K562 (cell line): ENCODE data around the gene ELF3. TPM values are rescaled to one million over a fixed set of nuclear protein-coding genes. Genes with fewer than 3 reads are reported as not detected.
"Not testable (repeated sequence)": the region's sequence is repeated elsewhere in the genome, so short reads cannot be mapped to it uniquely, and the experiment has no call there.

ENCODE experiments used
- ATAC-seq: fragments of 200-7000 bp; cut with Tn5 transposase; 3 replicates; pipeline ENCODE4 v1.9.1; 2020; ENCODE audit warnings: moderate library complexity
- BruUV-seq: library from RNA; stranded (reverse); fragments of 400-500 nt; replicated peaks from 2 replicates; lab custom pipeline; 2021; lab: Mats Ljungman, UMichigan
- CTCF ChIA-PET: fragments of 300-600 bp; formaldehyde crosslinking; extraction: SDS; loops from one replicate; lab custom pipeline; 2021; ENCODE audit warnings: low intra/inter-chr PET ratio; lab: Yijun Ruan, JAX
- POLR2A ChIA-PET: fragments of 300-600, 350-650 bp; sonication (Branson Sonifier 250); formaldehyde crosslinking; extraction: SDS; loops from one replicate; lab custom pipeline; 2021; ENCODE audit warnings: antibody characterized with exemption, inconsistent platforms; lab: Yijun Ruan, JAX
- DNase-seq, 4 experiments: peaks; one replicate each; pipeline versions ENCODE4 v3.0.0 to v3.0.0-alpha.2; 2011 to 2018; ENCODE audit warnings: low spot score in 3 of 4, mixed read lengths in 3 of 4; ENCODE audit errors: extremely low read depth in 1 of 4
- FAIRE-seq: peaks from 2 replicates; lab custom pipeline; 2011; peaks lifted over from hg19 to GRCh38; lab: Jason Lieb, UNC
- H2AFZ ChIP-seq: 2 replicates; pipeline ENCODE4 v1.6.0; 2011; ENCODE audit warnings: low read depth, low read length, control low read depth, inconsistent platforms
- H3K27ac ChIP-seq: fragments of 200-600 bp; 3 replicates; pipeline ENCODE4 v1.8.0; 2011; ENCODE audit warnings: low read depth, mild to moderate bottlenecking, control low read depth, inconsistent platforms, low read length, moderate library complexity, mixed read lengths; ENCODE audit errors: extremely low read depth
- H3K27me3 ChIP-seq, 2 experiments: fragments of 300-600 bp in 1 of 2; 2 replicates in 1 of 2; 3 replicates in 1 of 2; pipeline versions ENCODE4 v1.6.0 to v1.8.0; 2011; ENCODE audit warnings: inconsistent platforms in 2 of 2, low read length in 2 of 2, mild to moderate bottlenecking in 1 of 2, mixed read lengths in 1 of 2, moderate library complexity in 1 of 2; ENCODE audit not compliant: control insufficient read depth in 2 of 2, insufficient read depth in 2 of 2
- H3K36me3 ChIP-seq: fragments of 300-600 bp; 3 replicates; pipeline ENCODE4 v1.8.0; 2011; ENCODE audit warnings: mild to moderate bottlenecking, low read length, inconsistent platforms; ENCODE audit not compliant: control insufficient read depth, insufficient read depth
- H3K4me1 ChIP-seq, 2 experiments: fragments of 200-600 bp in 1 of 2; replicated peaks in 1 of 2; 2 replicates in 1 of 2; 3 replicates in 1 of 2; pipeline versions ENCODE4 v1.5.1 to v1.8.0; 2011; ENCODE audit warnings: inconsistent platforms in 2 of 2, low read length in 2 of 2, mild to moderate bottlenecking in 1 of 2, mixed read lengths in 1 of 2, moderate library complexity in 1 of 2; ENCODE audit not compliant: control insufficient read depth in 2 of 2, insufficient read depth in 2 of 2
- H3K4me2 ChIP-seq: 2 replicates; pipeline ENCODE4 v1.6.1; 2011; ENCODE audit warnings: low read length, control low read depth, inconsistent platforms, mixed read lengths; ENCODE audit not compliant: insufficient read depth
- H3K4me3 ChIP-seq: fragments of 200-600 bp; sonication (generic), shearing (Covaris generic); 2 replicates; pipeline ENCODE4 v1.5.1; 2016; ENCODE audit warnings: control low read depth, inconsistent platforms
- H3K79me2 ChIP-seq: fragments of 200-600 bp; 3 replicates; pipeline ENCODE4 v1.8.0; 2011; ENCODE audit warnings: low read length, inconsistent platforms; ENCODE audit not compliant: control insufficient read depth, insufficient read depth
- H3K9ac ChIP-seq, 2 experiments: 2 replicates each; pipeline versions ENCODE4 v1.6.0 to v1.6.1; 2011; ENCODE audit warnings: low read depth in 2 of 2, low read length in 2 of 2, control low read depth in 1 of 2, inconsistent platforms in 1 of 2, mild to moderate bottlenecking in 1 of 2, mixed read lengths in 1 of 2; ENCODE audit not compliant: insufficient read depth in 1 of 2
- H3K9me1 ChIP-seq: one replicate; pipeline ENCODE4 v1.6.0; 2011; ENCODE audit warnings: inconsistent platforms, mild to moderate bottlenecking, low read length, moderate library complexity; ENCODE audit not compliant: control insufficient read depth, insufficient read depth
- H3K9me3 ChIP-seq: replicated peaks from 2 replicates; pipeline ENCODE4 v1.5.1; 2011; ENCODE audit warnings: low read depth, low read length, inconsistent platforms; ENCODE audit not compliant: control insufficient read depth, insufficient read depth
- H4K20me1 ChIP-seq: replicated peaks from 2 replicates; pipeline ENCODE4 v1.6.1; 2011; ENCODE audit warnings: low read length, inconsistent platforms, mixed read lengths; ENCODE audit not compliant: control insufficient read depth, insufficient read depth
- NEUROD1 ChIP-seq: fragments of 150-350 bp; IDR thresholded peaks from 2 replicates; pipeline ENCODE4 v1.6.1; 2014; ENCODE audit warnings: borderline replicate concordance, low read length, low read depth; ENCODE audit not compliant: partially characterized antibody
- PHB ChIP-seq: fragments of 250-450 bp; sonication (Bioruptor Pico); IDR thresholded peaks from 2 replicates; pipeline ENCODE4 v1.5.0; 2021
- RAD51 ChIP-seq: fragments of 450-650 bp; IDR thresholded peaks from 2 replicates; pipeline ENCODE4 v1.7.1; 2016; ENCODE audit warnings: low read depth, mild to moderate bottlenecking, borderline replicate concordance
- RNF219 ChIP-seq: fragments of 250-450 bp; sonication (Bioruptor Pico); IDR thresholded peaks from 2 replicates; pipeline ENCODE4 v1.5.0; 2022; ENCODE audit warnings: mild to moderate bottlenecking
- SAP30 ChIP-seq: fragments of 200-600 bp; sonication (generic); IDR thresholded peaks from 2 replicates; pipeline ENCODE4 v1.6.1; 2012; ENCODE audit warnings: borderline replicate concordance, low read depth, mild to moderate bottlenecking, moderate library complexity, low read length, control low read depth, inconsistent platforms; ENCODE audit not compliant: insufficient read depth, poor library complexity, severe bottlenecking
- U2AF1 ChIP-seq: fragments of 200-400 bp; formaldehyde crosslinking; optimal IDR thresholded peaks from 2 replicates; pipeline ENCODE3; 2017; ENCODE audit warnings: mild to moderate bottlenecking, low read depth, low read length, moderate library complexity
- ZEB2 ChIP-seq: fragments of 450-650 bp; IDR thresholded peaks from 2 replicates; pipeline ENCODE4 v1.6.1; 2016
- ZNF121 ChIP-seq: sonication (generic); formaldehyde crosslinking; conservative IDR thresholded peaks from 2 replicates; pipeline ENCODE4 v1.8.0; 2022; ENCODE audit warnings: missing genetic modification reagents
- WGBS: fragments of 100-300 bp; shearing (Covaris generic); methylation state at CpG from one replicate; pipeline ENCODE4 v1.1.6; 2016; ENCODE audit warnings: low coverage, mixed read lengths; ENCODE audit not compliant: insufficient coverage; ENCODE audit errors: missing lambda C conversion rate; 5-methylcytosine and 5-hydroxymethylcytosine counted together
- in situ Hi-C: fragments of 300-500 bp; cut with MboI; formaldehyde crosslinking; loops from 4 replicates; pipeline ENCODE4 v1.15.0; 2018; ENCODE audit warnings: inconsistent platforms, mixed read lengths
- intact Hi-C: fragments of 100-400 bp; cut with micrococcal nuclease; formaldehyde crosslinking; loops from 2 replicates; pipeline ENCODE4 v1.14.2; 2022
- polyA plus RNA-seq, 8 experiments: library from polyadenylated mRNA; depleted of rRNA in 4 of 8; stranded (reverse) in 5 of 8; unstranded in 3 of 8; fragments of >200 nt; fragmentation: Nextera tagmentation in 2 of 8; fragmentation: Illumina TruSeq in 1 of 8; extraction: Ambion mirVana in 2 of 8; extraction: Trizol in 1 of 8; gene quantifications; 2 replicates each; pipeline versions ENCODE4 v1.2.1 to v1.2.3, GENCODE V29; 2011 to 2014; ENCODE audit warnings: inconsistent platforms in 1 of 8, missing spikeins in 1 of 8
- total RNA-seq, 7 experiments: library from RNA; depleted of rRNA in 6 of 7; stranded (reverse); fragments of >200 nt in 6 of 7; fragmentation: Illumina TruSeq in 2 of 7; extraction: Trizol in 2 of 7; gene quantifications; 2 replicates each; pipeline versions ENCODE4 v1.2.1 to v1.2.3, GENCODE V29; 2011 to 2021; ENCODE audit warnings: low replicate concordance in 1 of 7
- TF ChIP-seq, protein P1 (sequence below), 2 experiments: fragments of 200-800 bp in 1 of 2; sonication (Bioruptor generic) in 1 of 2; sonication (generic) in 1 of 2; formaldehyde crosslinking in 1 of 2; IDR thresholded peaks in 1 of 2; conservative IDR thresholded peaks in 1 of 2; 2 replicates each; pipeline versions ENCODE4 v1.5.0 to v1.6.1; 2016 to 2020; ENCODE audit warnings: missing compliant biosample characterization in 1 of 2, missing genetic modification characterization in 1 of 2, missing genetic modification reagents in 1 of 2

Gene ELF3
- total and polyA plus RNA-seq, 9 of the 15 experiments (the other 6 are each of a cell fraction or from before 2014, with no cell fraction given): 0.03 to 1.2 (median 0.07) TPM; not detected in 4

- H3K9me1 ChIP-seq, H3K4me3 ChIP-seq, H3K27me3 ChIP-seq, ATAC-seq, H3K27ac ChIP-seq, H3K4me2 ChIP-seq, BruUV-seq, H3K9me3 ChIP-seq, FAIRE-seq, H4K20me1 ChIP-seq, H3K79me2 ChIP-seq, H2AFZ ChIP-seq, intact Hi-C loops, DNase-seq, H3K36me3 ChIP-seq, in situ Hi-C loops, H3K9ac ChIP-seq, CTCF ChIA-PET: not testable (repeated sequence)
- POLR2A ChIA-PET: interaction anchor here (0.7 to 0.9 kb wide), 5 partner anchors 10 to 43 kb away, joined by 3 to 4 read pairs (median 4); no protein-coding TSS in a partner anchor
- WGBS: 48% methylated on average over 7 of the region's 7 CpGs
- peak; percentile 70 for TF ChIP-seq ZNF121
- H3K4me1 ChIP-seq: peaks cover 0 to 20% of the 10 kb centered on the region in 2 experiments; a peak in 4 of 5 replicates
Observed at GRCh38 chr1:202062636-202063035, 52.2 kb downstream of the ELF3 start.

DNA sequence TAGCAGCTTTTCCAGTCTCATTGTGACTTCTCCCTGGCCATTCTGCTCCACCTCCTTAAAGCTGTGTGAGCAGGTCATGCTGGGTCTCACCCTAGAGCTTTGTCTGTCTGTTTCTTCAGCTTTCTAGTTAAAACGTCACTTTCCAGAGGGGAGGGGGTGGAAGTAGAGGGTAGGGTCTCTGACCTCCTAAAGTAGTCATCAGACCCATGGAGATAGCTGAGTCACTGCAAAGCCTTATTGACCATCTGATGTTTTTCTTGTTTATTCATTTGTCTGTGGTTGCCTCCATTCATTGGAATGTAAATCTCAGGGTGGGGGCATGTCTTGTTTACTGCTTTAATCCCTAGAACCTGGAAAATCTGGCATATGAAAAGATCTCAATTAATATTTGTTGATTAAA, 52.7 kb downstream of the ELF3 start:
- no peaks in the 10 kb centered on the region for H3K9me3 ChIP-seq
- ATAC-seq (no peak; the same call in 2 of the 3 replicates), FAIRE-seq (no peak), DNase-seq (peak; percentile 28 to 61 (median 46))
- BruUV-seq: no TSS peak
- peaks cover 3% of the 10 kb centered on the region for H3K9me1 ChIP-seq
- H3K27me3 ChIP-seq: peaks cover 5 to 9% of the 10 kb centered on the region in 2 experiments; a peak in 3 of 5 replicates
- H3K36me3 ChIP-seq: no peaks in the 10 kb centered on the region
- H3K4me1 ChIP-seq: peaks cover 0 to 20% of the 10 kb centered on the region in 2 experiments; a peak in 4 of 5 replicates
- H3K79me2 ChIP-seq: no peaks in the 10 kb centered on the region
- H3K4me3 ChIP-seq: no peak overlapping the region
- intact Hi-C loops (no loop called here), in situ Hi-C loops (no loop called here)
- no peak overlapping the region for H3K4me2 ChIP-seq
- POLR2A ChIA-PET: interaction anchor here (0.7 to 1.0 kb wide), 6 partner anchors 10 to 43 kb away, joined by 3 to 4 read pairs (median 4); no protein-coding TSS in a partner anchor
- 0% methylated on average over 1 of the region's 1 CpG for WGBS
- CTCF ChIA-PET: no interaction called here
- peaks cover 8% of the 10 kb centered on the region; the same call in 1 of the 2 replicates for H4K20me1 ChIP-seq
- H3K9ac ChIP-seq: no peak overlapping the region
- H3K27ac ChIP-seq: no peak overlapping the region
- H2AFZ ChIP-seq: no peak overlapping the region
- TF ChIP-seq SAP30: no peak
- TF ChIP-seq PHB: no peak
- no peak for TF ChIP-seq RNF219 (CRISPR knock-in tag)
- no peak for TF ChIP-seq RAD51
- TF ChIP-seq U2AF1: no peak
- TF ChIP-seq, protein P1, sequence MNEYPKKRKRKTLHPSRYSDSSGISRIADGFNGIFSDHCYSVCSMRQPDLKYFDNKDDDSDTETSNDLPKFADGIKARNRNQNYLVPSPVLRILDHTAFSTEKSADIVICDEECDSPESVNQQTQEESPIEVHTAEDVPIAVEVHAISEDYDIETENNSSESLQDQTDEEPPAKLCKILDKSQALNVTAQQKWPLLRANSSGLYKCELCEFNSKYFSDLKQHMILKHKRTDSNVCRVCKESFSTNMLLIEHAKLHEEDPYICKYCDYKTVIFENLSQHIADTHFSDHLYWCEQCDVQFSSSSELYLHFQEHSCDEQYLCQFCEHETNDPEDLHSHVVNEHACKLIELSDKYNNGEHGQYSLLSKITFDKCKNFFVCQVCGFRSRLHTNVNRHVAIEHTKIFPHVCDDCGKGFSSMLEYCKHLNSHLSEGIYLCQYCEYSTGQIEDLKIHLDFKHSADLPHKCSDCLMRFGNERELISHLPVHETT (CRISPR knock-in tag; conservative IDR thresholded peaks at IDR 0.05 in 1 of 2, IDR thresholded peaks at IDR 0.05 in 1 of 2): no peak
- TF ChIP-seq NEUROD1: peak; percentile 19
- TF ChIP-seq ZEB2: no peak
